Subcutaneous adipose tissue (tissue), 4 donors: ENCODE data around the gene EFCAB14. TPM values are rescaled to one million over a fixed set of nuclear protein-coding genes. Genes with fewer than 3 reads are reported as not detected.

Experiments used
- total RNA-seq, 4 donors: library from RNA; depleted of rRNA; stranded (reverse); fragments of >200 nt; gene quantifications; one replicate each; pipeline ENCODE4 v1.1.0, GENCODE V29; 2016
- TF ChIP-seq, protein P1 (sequence below): fragments of 450-650 bp; IDR thresholded peaks from one replicate; pipeline ENCODE4 v1.5.1; 2016; ENCODE audit warnings: low read depth, mild to moderate bottlenecking, control low read depth, antibody characterized with exemption, moderate library complexity

EFCAB14 gene
- total RNA-seq, 4 donors from 2014 or later, result 91.4 to 137 (median 102) TPM

DNA sequence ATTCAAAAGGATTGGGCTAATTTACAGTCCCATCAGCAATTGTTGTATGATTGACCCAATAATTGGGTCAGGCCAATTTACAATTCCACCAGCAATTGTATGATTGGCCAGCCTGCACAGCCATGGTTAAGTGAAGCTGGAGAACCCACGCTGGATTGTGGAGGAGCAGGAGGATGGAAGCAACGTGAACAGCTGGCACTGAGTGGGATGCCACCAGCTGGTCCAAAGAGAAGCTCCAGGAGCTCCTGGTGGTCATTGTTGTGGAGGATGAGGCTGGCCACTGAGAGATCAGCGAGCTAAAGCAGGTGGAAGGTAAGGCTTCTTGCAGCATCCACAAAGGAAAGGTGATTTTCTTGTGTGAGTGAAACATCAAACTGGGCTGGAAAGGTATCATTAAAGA lies 23.2 kb upstream of the EFCAB14 start:
- TF ChIP-seq, protein P1, sequence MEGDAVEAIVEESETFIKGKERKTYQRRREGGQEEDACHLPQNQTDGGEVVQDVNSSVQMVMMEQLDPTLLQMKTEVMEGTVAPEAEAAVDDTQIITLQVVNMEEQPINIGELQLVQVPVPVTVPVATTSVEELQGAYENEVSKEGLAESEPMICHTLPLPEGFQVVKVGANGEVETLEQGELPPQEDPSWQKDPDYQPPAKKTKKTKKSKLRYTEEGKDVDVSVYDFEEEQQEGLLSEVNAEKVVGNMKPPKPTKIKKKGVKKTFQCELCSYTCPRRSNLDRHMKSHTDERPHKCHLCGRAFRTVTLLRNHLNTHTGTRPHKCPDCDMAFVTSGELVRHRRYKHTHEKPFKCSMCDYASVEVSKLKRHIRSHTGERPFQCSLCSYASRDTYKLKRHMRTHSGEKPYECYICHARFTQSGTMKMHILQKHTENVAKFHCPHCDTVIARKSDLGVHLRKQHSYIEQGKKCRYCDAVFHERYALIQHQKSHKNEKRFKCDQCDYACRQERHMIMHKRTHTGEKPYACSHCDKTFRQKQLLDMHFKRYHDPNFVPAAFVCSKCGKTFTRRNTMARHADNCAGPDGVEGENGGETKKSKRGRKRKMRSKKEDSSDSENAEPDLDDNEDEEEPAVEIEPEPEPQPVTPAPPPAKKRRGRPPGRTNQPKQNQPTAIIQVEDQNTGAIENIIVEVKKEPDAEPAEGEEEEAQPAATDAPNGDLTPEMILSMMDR, result no peak

DNA sequence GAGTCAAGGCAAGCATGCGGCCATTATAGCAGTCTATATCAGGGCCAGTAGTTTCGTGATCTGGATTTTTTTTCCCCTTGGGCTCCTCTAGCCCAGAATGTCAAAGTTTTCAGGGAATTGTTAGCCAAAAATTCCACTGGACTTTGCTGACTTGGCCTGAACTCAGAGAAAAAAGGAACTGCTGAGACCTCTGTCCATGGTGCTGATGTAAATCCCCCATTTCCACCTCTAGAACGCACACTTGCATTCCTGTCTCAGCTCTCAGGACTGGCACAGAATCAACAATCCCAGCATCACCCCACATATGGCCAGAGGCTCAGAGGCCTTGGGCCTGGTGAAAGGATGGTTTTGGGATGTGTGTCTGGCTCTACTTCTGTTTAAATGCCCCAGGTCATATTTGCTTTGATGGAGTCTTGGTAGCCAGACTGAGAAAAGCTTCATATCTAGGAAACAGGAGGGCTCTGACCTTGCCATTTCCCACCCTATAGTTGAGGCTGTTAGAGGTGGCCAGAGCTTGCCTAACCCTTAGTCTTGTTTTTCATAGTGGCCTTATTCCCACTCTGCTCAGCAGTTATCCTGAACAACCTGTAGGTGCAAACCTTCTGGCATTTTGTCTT lies 16.9 kb upstream of the EFCAB14 start:
- TF ChIP-seq, protein P1, result no peak

DNA sequence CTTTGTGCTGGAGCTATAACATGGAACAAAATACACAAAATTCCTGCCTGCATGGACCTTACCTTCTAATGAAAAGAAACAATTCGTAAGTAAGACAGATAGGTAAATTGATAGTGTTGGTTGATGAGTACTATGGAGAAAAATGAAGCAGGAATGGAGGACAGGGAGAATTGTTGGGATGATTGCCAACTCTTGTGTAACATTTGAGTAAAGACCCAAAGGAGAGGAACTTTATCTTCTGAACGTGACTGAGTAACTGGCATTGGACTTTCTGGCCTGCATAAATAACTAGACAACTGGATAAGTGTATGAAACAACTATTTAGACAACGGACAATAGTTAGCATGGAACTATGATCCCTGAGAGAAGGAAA lies 6.8 kb upstream of the EFCAB14 start:
- TF ChIP-seq, protein P1, result no peak

DNA sequence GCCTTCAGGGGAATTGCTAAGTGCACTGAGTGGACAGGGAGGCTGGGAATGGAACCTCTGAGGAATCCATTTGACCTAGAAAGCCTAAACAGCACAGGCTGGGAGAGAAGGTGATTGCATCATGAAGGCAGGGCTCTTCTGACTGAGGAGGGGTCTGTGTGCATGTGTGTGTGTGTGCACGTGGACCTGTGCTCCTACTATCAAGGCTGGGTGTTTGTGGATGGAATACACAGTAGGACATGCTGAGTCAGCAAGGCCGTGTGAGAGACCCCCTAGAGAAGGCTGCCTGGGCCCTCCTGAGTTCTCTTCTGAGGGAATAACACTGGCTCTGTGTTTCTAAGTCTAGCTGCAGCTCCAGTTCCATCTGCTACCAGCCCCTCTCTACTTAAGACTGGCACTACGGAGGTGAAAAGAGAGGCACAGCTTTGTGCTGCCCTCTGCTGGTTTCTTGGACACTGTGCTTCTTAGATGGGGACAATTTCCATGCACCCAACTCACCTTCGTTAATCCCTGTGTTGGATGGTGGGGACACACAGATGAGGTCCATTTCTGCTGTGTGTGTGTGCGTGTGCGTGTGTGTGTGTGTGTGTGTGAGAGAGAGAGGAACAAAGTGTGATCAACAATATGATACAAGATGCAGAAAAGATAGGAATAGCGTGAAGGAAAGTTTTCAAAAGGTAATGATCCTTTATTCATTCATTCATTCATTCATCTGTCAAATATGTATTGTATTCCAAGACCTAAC lies 6.2 kb upstream of the EFCAB14 start:
- TF ChIP-seq, protein P1, result no peak

DNA sequence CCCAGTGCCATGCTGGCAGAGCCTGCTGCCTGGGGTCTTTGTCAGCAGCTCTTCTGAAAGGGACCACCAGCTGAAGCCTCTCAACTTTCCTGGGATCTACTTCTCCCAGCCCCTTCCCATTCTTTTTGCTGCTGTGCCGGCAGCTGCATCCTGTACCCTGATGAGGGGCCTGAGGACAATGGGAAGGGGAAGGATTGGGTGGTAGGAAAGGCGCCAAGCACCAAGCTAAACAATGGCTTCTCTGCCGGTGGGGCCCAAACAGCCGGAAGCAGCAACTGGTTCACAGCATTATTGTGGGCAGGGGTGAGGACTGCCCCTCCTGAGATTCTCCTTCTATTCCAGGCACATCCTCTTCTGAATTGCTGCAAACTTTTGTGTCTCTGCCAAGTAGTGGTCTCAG lies 5.0 kb upstream of the EFCAB14 start:
- TF ChIP-seq, protein P1, result no peak

DNA sequence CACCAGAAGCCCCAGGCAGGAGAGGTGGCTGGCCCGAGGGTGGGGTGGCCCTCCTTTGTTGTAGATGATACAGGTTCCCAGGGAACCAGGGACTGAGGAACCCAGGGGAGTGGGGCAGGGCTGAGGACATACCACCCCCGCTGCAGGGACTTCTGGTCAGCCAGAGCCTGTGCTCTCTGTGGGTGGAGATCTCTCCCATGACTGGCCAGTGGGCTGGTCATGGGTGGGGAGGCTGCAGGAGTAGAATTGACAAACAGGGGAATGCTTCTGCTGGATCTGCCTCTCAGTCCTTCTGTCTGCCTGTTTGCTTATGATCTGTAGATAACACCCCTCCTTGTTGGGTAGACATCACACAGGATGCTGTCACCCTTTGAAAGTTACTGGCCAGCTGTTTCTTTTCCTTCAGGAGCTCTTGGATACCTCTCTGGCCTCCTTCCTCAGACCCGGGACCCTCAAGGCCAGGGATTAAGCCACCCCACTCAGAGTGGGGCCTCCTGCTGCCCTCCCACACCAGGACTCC lies 2.8 kb upstream of the EFCAB14 start:
- TF ChIP-seq, protein P1, result no peak

DNA sequence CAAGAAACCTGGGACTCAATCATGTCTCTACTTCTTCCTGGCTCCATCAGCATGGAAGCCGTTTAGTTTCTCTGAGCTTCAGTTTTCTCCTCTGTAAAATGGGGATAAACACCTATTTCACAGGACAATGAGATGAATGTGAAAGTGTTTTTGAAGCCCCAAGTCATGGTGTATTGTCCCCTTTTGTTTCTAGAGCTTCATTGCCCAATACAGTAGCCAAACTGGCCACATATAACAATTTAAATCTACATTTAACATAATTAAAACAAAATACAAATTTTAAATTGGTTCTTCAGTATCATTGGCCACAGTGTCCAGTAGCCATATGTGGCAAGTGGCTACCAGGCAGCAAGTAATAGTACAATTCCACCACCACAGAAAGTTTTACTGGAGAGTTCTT lies 2.3 kb upstream of the EFCAB14 start:
- TF ChIP-seq, protein P1, result no peak
